CD4-positive, alpha-beta T cell treated with Interleukin-12 subunit alpha and Interleukin-12 subunit beta, for 1 hour (primary cell): ENCODE measurements around the gene HBQ1.
A peak's percentile ranks its signal among the peaks of the same experiment; 100 is the strongest.
"Not testable (repeated sequence)": the region's sequence is repeated elsewhere in the genome, so short reads cannot be mapped to it uniquely, and the experiment has no call there.

Experiments used
- DNase-seq: peaks from one replicate; pipeline ENCODE4 v3.0.0-alpha.2; 2020

The HBQ1 gene

DNA sequence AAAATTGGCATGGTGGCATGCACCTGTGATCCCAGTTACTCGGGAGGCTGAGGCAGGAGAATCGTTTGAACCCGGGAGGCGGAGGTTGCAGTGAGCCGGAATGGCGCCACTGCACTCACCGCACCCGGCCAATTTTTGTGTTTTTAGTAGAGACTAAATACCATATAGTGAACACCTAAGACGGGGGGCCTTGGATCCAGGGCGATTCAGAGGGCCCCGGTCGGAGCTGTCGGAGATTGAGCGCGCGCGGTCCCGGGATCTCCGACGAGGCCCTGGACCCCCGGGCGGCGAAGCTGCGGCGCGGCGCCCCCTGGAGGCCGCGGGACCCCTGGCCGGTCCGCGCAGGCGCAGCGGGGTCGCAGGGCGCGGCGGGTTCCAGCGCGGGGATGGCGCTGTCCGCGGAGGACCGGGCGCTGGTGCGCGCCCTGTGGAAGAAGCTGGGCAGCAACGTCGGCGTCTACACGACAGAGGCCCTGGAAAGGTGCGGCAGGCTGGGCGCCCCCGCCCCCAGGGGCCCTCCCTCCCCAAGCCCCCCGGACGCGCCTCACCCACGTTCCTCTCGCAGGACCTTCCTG is at the start of gene HBQ1:
HBQ1 (plus strand) TSS at position 359 of the 575 bp plus-strand sequence; CDS start at position 387, 28 bp downstream.
- DNase-seq, result peak; percentile 14

DNA sequence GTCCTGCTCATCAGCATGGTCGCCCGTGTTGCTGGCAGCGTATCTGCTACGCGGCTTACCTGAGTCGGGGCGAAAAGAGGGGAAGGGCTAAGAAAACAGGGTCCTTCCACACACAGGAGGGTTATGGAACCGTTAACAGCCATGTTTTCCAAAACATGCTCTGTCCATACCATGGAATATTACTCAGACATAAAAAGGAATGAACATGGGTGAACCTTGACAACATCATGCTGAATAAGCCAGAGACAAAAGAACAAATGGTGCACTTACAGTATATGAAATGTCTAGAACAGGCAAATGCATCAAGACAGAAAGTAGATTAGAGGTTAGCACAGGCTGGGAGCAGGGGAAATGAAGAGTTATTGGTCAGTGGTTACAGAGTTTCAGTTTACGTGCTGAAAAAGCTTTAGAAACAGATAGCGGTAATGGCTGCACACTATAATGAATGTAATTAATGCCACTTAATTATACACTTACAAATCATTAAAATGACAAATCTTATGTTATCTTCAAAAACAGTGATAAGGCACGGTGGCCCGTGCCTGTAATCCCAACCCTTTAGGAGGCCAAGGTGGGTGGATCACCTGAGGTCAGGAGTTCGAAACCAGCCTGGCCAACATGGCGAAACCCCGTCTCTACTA is 49.6 kb upstream of the HBQ1 start:
- DNase-seq, result no peak

DNA sequence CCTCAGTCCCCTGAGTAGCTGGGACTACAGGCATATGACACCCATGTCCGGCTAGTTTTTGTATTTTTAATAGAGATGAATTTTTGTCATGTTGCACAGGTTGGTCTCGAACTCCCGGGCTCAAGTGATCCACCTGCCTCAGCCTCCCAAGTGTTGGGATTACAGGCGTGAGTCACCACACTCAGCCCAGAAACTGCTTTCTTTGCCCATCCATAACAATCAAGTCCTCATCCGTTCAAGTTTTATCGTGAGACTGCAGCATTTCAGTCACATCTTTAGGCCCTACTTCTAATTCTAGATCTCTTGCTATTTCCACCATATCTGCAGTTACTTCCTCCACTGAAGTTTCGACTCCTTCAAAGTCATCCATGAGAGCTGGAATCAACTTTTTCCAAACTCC is 48.1 kb upstream of the HBQ1 start:
- no peak for DNase-seq

DNA sequence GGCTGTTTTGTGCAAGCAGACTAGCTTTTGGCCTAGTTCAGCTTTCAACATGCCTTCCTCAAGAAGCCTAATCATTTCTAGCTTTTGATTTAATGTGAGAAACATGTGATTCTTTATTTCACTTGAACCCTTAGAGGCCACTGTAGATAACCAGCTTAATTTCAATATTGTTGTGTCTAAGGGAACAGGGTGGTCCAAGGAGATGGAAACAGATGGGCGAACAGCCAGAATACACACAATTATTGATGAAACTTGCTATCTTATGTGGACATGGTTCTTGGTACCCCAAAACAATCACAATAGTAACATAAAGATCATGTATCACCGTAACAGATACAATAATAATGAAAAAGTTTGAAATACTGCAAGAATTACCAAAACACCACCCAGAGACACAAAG is 46.5 kb upstream of the HBQ1 start:
- no peak for DNase-seq

DNA sequence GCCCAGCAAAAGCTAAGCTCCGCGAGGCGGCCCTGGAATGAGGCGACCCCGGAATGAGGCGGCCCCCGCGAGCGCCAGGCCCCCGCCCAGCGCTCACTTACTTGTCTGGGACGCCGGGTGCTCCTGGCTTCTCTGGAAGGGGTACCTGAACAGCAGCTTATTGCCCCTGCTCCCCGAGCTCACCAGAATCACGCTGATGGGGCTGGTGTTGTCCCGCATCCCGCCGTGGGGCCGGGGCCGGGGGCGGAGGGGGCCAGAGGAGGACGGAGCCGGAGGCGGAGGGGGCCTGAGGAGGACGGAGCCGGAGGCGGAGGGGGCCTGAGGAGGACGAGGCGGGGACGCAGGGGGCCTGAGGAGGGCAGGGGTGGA is 42.2 kb upstream of the HBQ1 start:
- DNase-seq, result peak; percentile 23

DNA sequence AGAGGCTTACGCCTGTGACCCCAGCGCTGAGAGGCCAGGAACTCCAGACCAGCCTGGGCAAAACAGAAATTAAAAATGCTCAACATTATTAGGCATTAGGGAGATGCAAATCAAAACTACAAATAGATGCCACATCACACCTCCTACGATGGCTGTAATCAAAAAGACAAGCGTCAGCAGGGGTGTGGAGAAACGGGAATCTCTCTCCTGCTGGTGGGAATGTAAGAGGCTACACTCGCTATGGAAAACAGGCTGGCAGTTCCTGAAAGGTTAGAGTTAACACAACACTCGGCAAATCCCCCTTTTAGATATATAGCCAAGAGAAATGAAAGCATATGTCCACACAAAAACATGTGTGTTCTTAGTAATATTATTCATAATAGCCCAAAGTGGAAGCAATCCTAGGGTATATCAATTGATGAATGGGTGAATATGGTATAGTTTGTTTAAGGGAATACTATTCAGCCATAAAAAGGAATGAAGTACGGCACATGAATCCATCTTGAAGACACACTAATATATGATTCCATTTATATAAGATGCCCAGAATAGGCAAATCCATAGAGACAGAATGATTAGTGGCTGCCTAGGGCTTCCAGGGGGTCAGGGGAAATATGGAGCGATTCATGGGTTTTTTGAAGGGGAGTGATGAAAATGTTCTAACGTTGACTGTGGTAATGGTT is 39.9 kb upstream of the HBQ1 start:
- DNase-seq, result no peak

DNA sequence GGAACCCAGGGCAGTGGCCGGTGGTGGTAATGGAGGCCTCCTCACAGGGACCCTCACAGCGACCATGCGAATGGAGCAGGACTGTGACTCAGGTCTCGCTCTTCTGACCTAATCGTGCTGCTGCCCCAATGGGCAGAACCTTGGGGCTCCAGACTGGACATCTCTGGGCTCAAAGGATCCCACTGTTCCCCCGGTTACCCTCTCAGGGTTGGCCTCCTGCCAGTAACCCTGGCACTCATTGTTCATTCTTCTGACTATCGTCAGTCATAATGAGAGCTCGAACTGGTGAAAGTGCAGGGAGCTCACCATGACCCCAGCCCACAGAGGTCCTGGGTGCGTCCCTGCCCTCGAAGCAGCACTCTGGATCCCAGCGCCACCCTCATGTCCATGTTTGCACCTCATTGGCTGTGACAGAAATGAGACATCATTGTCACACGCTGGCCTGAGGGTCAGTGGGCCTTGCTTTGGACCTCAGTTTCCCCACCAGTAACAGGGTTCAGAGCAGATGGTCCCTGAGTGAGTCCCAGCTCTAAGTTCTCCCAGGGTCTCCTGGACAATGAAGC is 37.8 kb upstream of the HBQ1 start:
- no peak for DNase-seq

DNA sequence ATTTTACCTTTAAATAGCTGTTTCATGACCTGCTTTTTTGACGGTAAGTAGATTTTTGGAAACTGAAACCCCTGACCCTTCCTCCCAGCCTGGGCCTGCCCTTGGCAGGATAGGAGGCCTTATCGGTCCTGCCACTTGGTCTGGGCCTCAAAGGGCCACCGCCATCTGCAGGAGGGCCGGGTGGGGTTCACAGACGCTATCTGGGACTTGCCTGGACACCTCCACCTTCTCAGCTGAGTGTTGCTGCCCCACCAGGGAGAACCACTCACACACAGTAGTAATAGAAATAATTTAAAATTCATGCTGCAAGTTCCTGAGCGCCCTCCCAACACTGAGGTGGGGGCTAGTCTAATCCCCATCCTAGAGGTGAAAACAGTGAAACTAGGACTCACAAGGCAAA is 37.2 kb upstream of the HBQ1 start:
- no peak for DNase-seq

DNA sequence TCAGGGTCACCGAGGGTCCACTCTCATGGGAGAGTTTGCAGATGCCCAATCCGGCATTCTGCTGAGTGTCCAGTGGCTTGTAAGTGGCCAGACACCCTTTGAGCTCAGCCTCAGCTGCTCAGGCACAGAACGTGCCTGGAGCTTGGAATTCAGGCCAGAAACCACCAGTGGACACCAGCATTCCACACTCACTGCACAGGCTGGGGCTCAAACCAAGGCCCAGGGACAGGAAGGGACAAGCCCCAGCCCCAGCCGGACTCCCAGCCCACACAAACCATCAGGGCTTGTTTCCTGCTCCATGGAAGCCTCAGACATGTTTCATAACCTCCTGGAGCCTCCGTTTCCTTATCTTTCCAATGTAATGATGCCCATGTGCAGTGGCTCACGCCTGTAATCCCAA is 36.8 kb upstream of the HBQ1 start:
- no peak for DNase-seq

DNA sequence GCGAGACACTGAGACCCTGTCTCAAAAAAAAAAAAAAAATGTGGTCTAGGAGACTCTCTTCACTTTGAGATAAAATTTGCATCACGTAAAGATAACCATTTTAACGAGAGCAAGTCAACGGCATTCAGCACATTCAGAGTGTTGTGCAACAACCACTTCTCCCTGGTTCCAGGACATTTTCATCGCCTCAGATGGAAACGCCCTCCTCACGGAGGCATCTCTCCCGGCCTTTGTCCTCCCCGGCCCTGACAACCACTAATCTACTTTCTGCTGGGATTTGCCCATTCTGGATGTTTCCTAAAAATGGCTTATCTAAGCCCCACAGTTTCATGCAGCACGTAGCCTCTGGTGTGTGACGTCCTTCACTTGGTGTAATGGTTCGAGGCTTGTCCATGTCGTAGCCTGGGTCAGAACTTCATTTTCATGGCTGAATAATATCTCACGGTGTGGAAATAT is 35.4 kb upstream of the HBQ1 start:
- DNase-seq, result no peak

DNA sequence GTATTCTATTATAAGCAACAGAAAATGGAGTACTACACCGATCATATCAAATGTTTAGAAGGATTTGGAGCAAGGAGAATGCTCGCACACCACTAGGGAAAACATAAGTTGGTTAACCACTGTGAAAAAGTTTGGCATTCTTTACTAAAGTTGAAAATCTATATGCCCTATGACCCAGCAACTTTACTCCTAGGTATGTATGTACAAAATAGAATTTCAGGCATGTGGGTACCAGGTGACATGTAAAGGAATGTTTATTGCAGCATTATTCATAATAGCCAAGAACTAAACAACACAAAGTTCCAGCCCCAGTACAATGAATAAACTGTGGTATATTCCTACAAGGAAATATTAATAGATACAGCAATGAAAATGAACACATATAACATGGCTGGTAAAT is 33.6 kb upstream of the HBQ1 start:
- DNase-seq, result no peak

DNA sequence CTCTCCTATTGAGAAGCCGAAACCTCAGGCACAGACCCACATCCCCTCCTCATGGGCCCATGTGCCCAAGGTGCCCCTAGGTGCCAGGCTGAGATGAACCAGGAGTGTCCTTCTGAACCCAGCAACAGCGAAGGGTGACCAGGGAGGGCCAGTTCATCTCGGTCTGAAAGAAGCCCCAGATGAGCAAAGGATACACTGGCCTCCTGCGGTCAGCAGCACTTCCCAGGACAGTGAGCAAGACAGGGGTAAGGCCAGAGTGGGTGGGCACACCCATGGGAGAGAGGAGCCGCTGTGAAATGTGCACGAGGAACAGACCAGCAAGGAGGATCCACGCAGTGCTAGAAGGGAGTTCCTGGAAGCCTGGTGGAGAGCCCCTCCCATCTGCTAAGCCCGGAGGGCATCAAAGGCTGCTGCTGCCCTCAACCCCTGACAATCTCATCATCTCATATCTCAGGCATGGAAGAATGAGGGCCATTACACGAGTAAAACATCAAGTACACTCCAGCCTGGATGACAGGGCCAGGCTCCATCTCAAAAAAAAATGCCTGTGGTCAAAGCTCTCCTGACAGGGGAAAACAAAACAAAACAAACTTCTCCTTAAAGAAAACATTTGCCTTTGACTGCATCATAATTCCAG is 31.1 kb upstream of the HBQ1 start:
- no peak for DNase-seq

DNA sequence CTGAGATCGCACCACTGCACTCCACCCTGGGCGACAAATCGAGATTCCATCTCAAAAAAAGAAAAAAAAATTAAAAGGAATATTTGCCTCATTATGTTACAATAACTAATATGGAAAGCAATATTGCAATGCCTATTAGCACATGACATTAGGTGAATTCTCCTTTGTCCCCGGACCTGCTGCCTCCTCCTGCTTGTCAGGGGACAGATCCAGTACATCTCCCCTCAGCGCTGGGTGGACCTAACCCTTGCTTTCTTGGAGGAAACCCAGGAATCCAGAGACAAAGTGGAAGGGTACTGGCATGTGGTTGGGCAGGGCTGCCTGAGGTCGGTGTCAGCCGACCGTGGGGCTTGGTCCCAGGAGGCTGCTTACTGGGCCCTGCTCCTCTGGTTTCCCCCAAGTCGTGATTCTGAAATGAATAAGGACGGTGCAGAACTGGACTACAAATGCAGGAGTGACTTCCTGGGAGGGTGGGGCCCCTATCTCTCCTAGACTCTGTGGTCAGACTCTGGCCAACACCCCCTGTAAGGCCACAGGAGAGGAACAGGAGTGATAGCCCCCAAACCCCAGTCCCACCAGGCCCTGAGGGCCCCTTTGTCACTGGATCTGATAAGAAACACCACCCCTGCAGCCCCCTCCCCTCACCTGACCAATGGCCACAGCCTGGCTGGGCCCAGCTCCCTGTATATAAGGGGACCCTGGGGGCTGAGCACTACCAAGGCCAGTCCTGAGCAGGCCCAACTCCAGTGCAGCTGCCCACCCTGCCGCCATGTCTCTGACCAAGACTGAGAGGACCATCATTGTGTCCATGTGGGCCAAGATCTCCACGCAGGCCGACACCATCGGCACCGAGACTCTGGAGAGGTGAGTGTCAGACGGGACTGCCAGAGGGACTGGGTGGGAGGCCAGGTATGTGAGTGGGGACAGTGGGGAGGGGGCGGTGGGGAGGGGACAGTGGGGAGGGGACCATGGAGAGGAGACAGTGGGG is 27.8 kb upstream of the HBQ1 start, which contains the start of gene HBZ:
HBZ (plus strand) TSS at position 504 of the 988 bp plus-strand sequence; CDS start at position 770, 266 bp downstream.
- DNase-seq, result no peak

DNA sequence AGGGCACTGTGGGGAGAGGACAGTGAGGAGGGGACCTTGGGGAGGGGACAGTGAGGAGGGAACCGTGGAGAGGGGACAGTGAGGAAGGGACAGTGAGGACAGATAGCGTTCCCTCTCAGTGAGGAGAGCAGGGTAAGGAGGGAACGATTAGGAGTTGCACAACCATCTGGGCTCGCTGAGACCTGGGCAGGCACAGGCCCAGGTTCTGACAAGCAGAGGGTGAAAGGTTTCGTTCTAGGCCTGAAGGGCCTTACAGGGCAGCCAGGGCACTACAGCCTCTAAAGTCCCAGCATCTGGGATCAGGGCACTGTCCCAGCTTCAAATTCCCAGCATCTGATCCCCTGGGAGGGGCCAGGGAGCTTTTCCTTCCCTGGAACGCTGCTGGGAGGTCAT is 27.1 kb upstream of the HBQ1 start:
- not testable (repeated sequence) for DNase-seq

DNA sequence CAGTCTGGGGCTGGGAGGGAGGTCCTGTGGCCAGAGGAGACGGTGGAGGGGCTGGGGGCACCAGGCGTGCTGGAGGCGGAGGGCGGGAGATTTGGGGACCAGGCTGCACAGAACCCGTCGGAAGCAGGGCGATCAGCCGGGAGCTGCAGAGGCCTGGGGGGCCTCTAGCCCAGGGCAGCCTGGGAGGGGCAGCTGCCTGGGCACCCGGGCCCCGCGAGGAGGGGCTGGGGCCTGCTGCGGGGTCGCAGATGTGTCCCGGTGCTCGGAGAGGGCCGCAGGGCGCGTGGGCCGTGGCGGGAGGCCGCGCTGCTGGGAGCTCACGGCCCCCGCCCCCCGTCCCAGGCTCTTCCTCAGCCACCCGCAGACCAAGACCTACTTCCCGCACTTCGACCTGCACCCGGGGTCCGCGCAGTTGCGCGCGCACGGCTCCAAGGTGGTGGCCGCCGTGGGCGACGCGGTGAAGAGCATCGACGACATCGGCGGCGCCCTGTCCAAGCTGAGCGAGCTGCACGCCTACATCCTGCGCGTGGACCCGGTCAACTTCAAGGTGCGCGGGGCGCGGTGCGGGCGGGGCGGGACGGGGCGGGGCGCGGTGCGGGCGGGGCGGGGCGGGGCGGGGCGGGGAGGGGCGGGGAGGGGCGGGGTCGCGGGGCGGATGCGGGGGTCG is 26.6 kb upstream of the HBQ1 start:
- not testable (repeated sequence) for DNase-seq

DNA sequence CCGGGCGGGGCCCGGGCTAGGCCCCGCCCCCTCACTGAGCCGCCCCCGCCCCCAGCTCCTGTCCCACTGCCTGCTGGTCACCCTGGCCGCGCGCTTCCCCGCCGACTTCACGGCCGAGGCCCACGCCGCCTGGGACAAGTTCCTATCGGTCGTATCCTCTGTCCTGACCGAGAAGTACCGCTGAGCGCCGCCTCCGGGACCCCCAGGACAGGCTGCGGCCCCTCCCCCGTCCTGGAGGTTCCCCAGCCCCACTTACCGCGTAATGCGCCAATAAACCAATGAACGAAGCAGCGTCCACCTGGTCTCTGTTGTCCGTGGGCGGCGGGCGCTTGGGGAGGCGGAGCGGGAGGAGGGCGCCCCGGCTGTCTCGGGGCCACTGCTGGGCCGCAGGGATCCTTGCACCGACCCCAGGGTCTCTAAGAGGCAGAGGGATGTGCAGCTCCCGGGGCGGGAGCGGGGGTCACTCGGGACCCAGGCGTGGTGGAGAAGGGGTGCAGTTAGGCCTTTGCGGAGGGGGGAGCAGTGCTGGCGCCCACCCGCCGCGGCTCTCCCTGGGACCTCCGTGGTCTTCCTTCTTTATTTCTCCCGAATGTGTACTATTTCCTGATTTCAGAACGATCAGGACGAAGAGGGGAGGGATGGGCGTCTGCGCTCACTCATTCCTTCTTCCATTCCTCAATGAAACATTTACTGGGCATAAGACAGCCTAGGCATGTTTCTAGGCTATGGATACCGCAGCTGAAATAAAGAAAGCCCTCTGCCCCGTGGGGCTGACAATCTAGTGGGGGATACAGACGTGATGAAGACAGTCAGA is 25.8 kb upstream of the HBQ1 start:
- DNase-seq, result no peak

DNA sequence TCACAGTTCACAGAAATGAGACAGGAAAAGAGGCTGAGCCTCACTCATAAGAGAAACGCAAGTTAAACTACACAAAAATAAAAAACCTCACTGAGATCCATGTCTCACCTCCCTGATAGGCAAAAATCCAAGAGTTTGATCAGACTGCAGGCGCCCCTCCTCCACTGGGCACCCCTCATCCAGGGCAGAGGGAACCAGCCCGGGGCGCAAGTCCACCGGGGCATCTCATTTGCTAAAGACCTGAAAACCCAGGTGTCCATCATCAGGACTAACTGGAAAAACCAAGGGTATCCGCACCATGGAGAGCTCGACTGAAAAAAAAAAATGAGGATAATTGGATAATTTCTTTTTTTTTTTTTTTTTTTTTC is 25.2 kb upstream of the HBQ1 start:
- no peak for DNase-seq

DNA sequence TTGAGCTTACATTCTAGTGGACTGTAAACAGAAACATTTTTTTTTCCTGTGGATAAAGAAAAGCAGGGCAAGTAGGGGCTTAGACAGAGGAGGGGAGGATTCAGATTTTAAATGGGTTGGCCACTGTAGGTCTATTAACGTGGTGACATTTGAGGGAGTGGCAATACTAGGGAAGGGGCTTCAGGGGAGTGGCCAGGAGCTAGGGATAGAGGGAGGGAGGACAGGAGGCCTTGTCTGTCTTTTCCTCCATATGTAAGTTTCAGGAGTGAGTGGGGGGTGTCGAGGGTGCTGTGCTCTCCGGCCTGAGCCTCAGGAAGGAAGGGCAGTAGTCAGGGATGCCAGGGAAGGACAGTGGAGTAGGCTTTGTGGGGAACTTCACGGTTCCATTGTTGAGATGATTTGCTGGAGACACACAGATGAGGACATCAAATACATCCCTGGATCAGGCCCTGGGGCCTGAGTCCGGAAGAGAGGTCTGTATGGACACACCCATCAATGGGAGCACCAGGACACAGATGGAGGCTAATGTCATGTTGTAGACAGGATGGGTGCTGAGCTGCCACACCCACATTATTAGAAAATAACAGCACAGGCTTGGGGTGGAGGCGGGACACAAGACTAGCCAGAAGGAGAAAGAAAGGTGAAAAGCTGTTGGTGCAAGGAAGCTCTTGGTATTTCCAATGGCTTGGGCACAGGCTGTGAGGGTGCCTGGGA is 21.0 kb upstream of the HBQ1 start:
- DNase-seq, result no peak

DNA sequence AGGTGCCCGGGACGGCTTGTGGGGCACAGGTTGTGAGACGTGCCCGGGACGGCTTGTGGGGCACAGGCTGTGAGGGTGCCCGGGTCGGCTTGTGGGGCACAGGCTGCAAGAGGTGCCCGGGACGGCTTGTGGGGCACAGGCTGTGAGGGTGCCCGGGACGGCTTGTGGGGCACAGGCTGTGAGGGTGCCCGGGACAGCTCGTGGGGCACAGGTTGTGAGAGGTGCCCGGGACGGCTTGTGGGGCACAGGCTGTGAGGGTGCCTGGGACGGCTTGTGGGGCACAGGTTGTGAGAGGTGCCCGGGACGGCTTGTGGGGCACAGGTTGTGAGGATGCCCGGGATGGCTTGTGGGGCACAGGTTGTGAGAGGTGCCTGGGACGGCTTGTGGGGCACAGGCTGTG is 20.0 kb upstream of the HBQ1 start:
- DNase-seq, result not testable (repeated sequence)

DNA sequence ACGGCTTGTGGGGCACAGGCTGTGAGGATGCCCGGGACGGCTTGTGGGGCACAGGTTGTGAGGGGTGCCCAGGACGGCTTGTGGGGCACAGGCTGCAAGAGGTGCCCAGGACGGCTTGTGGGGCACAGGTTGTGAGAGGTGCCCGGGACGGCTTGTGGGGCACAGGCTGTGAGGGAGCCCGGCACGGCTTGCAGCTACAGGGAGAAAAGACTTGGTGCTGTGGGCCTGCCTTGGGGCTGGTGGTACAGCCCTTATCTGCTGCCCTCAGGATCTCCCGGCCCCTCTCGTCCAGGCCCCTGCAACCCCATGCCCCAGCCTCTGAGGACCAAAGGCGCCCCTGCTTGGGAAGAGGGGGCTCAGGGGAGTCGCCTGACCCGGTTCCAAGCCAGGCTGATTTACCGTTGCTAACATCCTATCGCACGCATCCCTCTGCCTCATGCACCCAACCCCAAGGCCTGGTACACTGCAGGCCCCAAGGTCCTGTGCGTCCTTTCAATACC is 19.5 kb upstream of the HBQ1 start:
- no peak for DNase-seq
